Activated CD4-positive, alpha-beta memory T cell treated with anti-CD3 and anti-CD28 coated beads, Interleukin-2, amount 10 ng/mL, durations not matched to agents 7 days and 5 days (primary cell): ENCODE measurements around the gene FOXP3. TPM values are rescaled to one million over a fixed set of nuclear protein-coding genes. Genes with fewer than 3 reads are reported as not detected.

Experiments
- CTCF ChIA-PET: fragments of 350-600 bp; sonication (Branson Sonifier 250); formaldehyde crosslinking; loops from one replicate; lab custom pipeline; 2021; ENCODE audit warnings: antibody characterized with exemption, inconsistent platforms; lab: Charles Lee
- POLR2A ChIA-PET: fragments of 350-600 bp; sonication (Branson Sonifier 250); formaldehyde crosslinking; loops from one replicate; lab custom pipeline; 2021; ENCODE audit warnings: antibody characterized with exemption; lab: Charles Lee
- DNase-seq: peaks from one replicate; pipeline ENCODE4 v3.0.0-alpha.2; 2020
- H3K27ac Mint-ChIP-seq: one replicate; pipeline ENCODE4 v1.8.0; 2021; ENCODE audit warnings: mild to moderate bottlenecking, mixed read lengths
- H3K27me3 Mint-ChIP-seq: one replicate; pipeline ENCODE4 v1.8.0; 2021; ENCODE audit warnings: mixed read lengths
- H3K36me3 Mint-ChIP-seq: one replicate; pipeline ENCODE4 v1.8.0; 2021; ENCODE audit warnings: low read depth, mixed read lengths
- H3K4me1 Mint-ChIP-seq: one replicate; pipeline ENCODE4 v1.8.0; 2021; ENCODE audit warnings: mixed read lengths
- H3K4me3 Mint-ChIP-seq: one replicate; pipeline ENCODE4 v1.8.0; 2021; ENCODE audit warnings: mild to moderate bottlenecking, mixed read lengths
- H3K9me3 Mint-ChIP-seq: one replicate; pipeline ENCODE4 v1.8.0; 2021; ENCODE audit warnings: mixed read lengths
- total RNA-seq, 2 experiments: library from RNA; stranded (reverse); gene quantifications; one replicate each; pipeline ENCODE4 v1.2.3, GENCODE V29; 2021

Gene FOXP3
- total RNA-seq, 2 experiments from 2014 or later = 18.4 to 19.1 TPM

- Mint-ChIP-seq H3K27me3 (peaks cover 3% of the 10 kb centered on the region), H3K4me1 (peaks cover 7% of the 10 kb centered on the region), H3K9me3 (no peaks in the 10 kb centered on the region), H3K27ac (no peak overlapping the region), H3K36me3 (no peaks in the 10 kb centered on the region), H3K4me3 (no peak overlapping the region)
- DNase-seq = no peak
- CTCF ChIA-PET = no interaction called here
- POLR2A ChIA-PET = no interaction called here
Measured at GRCh38 chrX:49204709-49205108, 59.8 kb downstream of the FOXP3 start.

GRCh38 chrX:49204017-49204416, 60.5 kb downstream of the FOXP3 start:
- POLR2A ChIA-PET = no interaction called here
- peaks cover 8% of the 10 kb centered on the region for H3K4me1 Mint-ChIP-seq
- no peak overlapping the region for H3K4me3 Mint-ChIP-seq
- H3K9me3 Mint-ChIP-seq = no peaks in the 10 kb centered on the region
- CTCF ChIA-PET = no interaction called here
- H3K27ac Mint-ChIP-seq = no peak overlapping the region
- DNase-seq = no peak
- peaks cover 4% of the 10 kb centered on the region for H3K27me3 Mint-ChIP-seq
- H3K36me3 Mint-ChIP-seq = no peaks in the 10 kb centered on the region

DNA sequence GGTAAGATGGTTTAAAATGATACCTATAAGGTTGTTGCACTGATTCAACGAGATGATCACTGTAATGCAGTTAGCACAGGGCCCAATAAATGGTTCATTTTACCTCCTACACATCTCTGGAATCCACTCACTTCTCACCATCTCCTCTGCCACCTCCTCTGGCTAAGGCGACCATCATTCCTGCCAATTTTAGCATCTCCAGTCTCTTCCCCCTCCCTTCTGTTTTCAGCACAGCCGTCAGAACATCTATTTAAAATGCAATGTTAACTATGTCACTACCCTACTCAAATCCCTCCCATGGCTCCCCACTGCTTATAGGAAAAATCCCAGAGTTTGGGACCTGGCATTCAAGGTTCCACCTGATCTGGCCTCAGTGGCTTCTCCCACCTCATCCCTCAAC, 61.0 kb downstream of the FOXP3 start:
- CTCF ChIA-PET = no interaction called here
- peaks cover 13% of the 10 kb centered on the region for H3K4me1 Mint-ChIP-seq
- peaks cover 5% of the 10 kb centered on the region for H3K27me3 Mint-ChIP-seq
- no peaks in the 10 kb centered on the region for H3K36me3 Mint-ChIP-seq
- H3K4me3 Mint-ChIP-seq = no peak overlapping the region
- POLR2A ChIA-PET = no interaction called here
- no peak overlapping the region for H3K27ac Mint-ChIP-seq
- DNase-seq = no peak
- H3K9me3 Mint-ChIP-seq = no peaks in the 10 kb centered on the region

DNA sequence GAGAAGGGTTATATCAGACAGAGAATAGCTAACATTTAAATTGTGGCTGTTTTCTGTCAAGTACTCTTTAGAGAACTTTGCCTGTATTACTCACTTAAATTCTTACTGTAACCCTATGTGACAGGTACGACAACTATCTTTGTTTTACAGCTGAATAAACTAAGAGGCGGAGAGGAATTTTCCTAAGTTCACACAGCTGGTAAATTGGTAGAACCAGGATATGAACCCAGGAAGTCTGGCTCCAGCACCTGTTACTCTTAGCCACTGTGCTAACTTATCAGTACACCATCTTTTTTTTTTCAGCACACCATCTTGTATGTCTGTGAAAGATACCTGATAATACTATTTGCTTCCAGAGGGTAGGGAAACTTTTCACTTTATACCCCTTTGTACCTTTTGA, 62.5 kb downstream of the FOXP3 start:
- Mint-ChIP-seq H3K9me3 (no peaks in the 10 kb centered on the region), H3K27ac (no peak overlapping the region), H3K4me1 (peaks cover 20% of the 10 kb centered on the region), H3K36me3 (no peaks in the 10 kb centered on the region), H3K4me3 (no peak overlapping the region), H3K27me3 (peaks cover 10% of the 10 kb centered on the region)
- ChIA-PET POLR2A (no interaction called here), CTCF (interaction anchor here (1.1 kb wide), 1 partner anchor 10 kb away, joined by 3 read pairs; no protein-coding TSS in a partner anchor)
- DNase-seq = no peak

Other genes starting within 250 kb of the FOXP3 start
- gene TFE3, start 221.4 kb downstream of the FOXP3 start, total RNA-seq = 10 to 100 TPM; 32.2 to 32.7 TPM
- 1 to 10 TPM; 5.8 to 6.5 TPM for gene CCDC120, start 205.7 kb downstream of the FOXP3 start, total RNA-seq
- gene PRAF2, start 190.7 kb downstream of the FOXP3 start, total RNA-seq = 10 to 100 TPM; 21.1 to 23.9 TPM
- gene WDR45, start 184.8 kb downstream of the FOXP3 start, total RNA-seq = 10 to 100 TPM; 51.1 to 58.7 TPM
- 10 to 100 TPM; 41.9 to 43.6 TPM for gene GPKOW, start 141.0 kb downstream of the FOXP3 start, total RNA-seq
- 1 to 10 TPM; 1.6 to 2.0 TPM for gene MAGIX, start 102.0 kb downstream of the FOXP3 start, total RNA-seq
- 100 to 1,000 TPM; 267 to 273 TPM for gene PLP2, start 92.8 kb downstream of the FOXP3 start, total RNA-seq
- 10 to 100 TPM; 19.0 to 20.3 TPM for gene PRICKLE3, start 78.3 kb downstream of the FOXP3 start, total RNA-seq
- 1 to 10 TPM; 1.1 to 1.2 TPM for gene SYP, start 64.5 kb downstream of the FOXP3 start, total RNA-seq
- under 1 TPM; 0.50 to 0.93 TPM for gene CACNA1F, start 31.4 kb downstream of the FOXP3 start, total RNA-seq
- 10 to 100 TPM; 23.4 to 24.6 TPM for gene CCDC22, start 29.2 kb downstream of the FOXP3 start, total RNA-seq
- gene PPP1R3F, start 5.1 kb upstream of the FOXP3 start, total RNA-seq = 1 to 10 TPM; 9.3 to 9.9 TPM
- not detected for gene GAGE10, start 38.9 kb upstream of the FOXP3 start, total RNA-seq
- gene GAGE12J, start 57.3 kb upstream of the FOXP3 start, total RNA-seq = not detected
- gene GAGE13, start 66.9 kb upstream of the FOXP3 start, total RNA-seq = not detected